Globus pallidus (tissue), 1 donor: Measurements from ENCODE around the gene RAP1GAP.
"Not testable (repeated sequence)": the region's sequence is repeated elsewhere in the genome, so short reads cannot be mapped to it uniquely, and the experiment has no call there.

Source experiments
- DNase-seq: peaks from one replicate; pipeline ENCODE4 v3.0.0-alpha.2; 2015; ENCODE audit warnings: low spot score

RAP1GAP gene

DNA sequence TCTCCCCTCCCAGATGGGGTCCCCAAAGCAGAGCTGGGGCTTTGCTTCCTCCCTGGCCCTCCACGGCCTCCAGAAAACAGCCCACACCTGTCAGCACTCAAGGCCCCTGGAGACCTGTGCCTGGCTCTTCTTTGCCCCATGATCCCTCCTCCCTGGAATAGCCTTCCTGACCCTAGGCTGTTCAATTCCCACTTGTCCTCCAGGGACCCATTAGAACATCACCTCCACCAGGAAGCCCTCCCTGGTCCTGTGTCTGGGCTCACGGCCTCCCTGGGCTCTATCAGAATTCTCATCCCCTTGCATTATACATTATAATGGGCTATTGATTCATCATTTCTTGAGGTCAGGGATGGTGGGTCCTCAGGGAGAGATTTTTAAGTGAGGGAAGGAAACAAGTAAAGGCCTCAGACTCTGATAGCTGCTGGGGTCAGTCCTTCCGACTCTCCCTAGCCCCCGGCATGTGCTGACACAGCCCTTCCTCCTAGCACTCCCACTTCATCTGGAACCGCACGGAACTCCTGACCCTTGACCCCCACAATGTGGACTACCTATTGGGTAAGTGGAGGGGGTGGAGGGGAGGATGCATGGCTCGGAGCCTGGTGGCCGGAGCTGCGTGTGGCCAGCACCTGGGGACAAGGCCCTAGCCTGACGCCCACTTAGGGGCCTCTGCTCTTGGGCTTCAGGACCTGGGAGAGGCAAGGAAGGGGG lies 99.2 kb downstream of the RAP1GAP start:
- DNase-seq, result no peak

DNA sequence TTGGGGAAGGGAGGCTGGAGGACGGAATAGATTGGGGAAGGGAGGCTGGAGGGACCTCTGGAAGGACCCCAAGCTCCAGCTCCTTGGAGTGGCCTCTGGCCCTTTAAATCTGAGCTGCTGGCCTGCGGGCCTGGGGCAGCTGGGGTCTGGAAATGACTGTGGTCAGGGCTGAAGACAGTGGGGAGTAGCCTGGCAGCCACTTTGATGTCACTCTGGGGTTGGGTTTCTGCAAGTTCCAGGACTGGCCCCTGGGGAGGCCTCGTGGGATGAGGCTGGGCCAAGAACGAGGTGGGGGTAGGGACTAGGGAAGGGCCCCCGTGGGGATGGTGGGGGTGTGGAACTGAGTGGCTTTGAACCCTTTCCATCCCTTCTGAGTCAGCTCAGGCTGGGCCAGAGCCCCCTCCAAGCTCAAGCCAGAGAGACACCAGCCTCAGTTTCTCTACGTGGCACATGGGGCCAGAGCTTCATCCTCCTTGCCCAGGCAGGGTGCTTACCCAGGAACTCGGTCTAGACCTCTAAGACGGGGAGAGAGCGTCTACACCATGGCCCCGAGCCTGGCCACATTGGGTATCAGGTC lies 100.3 kb downstream of the RAP1GAP start:
- no peak for DNase-seq

DNA sequence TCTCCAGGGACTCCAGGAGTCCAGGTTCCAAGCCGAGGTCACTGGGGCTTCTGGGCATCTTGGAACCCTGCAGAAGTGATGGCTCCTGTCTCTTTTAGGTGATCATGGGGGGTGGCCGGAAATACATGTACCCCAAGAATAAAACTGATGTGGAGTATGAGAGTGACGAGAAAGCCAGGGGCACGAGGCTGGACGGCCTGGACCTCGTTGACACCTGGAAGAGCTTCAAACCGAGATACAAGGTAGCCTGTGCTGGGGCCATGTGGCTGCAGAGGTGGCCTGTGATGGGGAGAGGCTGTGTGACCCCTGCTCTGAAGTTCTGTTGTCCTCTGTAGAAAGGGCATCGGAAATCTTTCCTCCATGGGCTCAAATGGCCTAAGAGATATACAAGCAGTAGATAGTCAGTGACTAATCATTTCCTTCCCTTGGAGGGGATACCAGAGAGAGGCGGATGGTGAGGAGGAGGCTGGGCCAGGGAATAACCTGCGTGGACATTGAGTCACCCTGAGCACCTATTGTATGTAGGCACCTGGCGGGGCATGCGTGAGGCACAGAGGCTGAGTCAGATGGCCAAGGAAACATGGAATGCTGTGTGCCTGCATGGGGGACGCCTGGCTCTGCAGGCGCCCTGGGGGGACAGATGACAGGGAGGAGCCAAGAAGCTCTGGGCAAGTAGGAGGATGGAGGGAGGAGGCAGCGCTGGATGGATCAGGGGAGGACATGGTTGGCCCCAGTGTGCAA lies 101.0 kb downstream of the RAP1GAP start:
- DNase-seq, result no peak

DNA sequence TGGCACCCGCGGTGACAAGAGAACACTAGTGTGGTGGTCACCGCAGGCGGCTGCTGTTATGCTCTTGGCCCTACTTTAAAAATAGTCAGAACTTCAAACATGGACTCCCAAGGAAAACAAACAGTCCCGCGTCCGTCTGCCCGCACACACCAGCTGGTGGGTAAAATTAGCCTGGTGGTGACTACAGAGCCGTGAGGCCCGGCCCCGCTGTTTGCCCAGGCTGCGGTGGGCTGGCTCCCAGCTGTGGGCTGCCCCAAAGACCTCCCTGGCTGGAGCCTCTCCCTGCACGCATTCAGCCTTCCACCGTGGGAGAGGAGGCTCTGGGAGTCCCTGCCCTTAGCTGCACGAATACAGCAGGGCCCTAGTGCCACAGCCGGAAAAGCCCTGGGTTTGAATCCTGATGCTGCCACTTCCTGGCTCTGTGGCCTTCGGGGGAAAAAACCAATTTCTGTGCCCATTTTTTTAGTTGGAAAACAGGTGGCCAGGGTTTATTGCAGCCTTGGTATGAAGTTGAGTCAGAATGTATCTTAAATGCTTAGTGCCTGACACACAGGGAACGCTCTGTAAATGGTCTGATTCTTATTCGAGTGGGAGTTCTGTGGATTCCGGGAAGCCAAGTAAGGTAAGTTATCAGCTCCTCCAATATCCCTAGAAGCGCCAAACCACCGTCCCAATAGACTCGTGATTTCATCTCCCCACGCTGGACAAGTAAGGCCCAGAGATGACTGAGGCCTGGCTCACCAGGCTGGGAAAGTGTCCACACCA lies 101.7 kb downstream of the RAP1GAP start:
- no peak for DNase-seq

DNA sequence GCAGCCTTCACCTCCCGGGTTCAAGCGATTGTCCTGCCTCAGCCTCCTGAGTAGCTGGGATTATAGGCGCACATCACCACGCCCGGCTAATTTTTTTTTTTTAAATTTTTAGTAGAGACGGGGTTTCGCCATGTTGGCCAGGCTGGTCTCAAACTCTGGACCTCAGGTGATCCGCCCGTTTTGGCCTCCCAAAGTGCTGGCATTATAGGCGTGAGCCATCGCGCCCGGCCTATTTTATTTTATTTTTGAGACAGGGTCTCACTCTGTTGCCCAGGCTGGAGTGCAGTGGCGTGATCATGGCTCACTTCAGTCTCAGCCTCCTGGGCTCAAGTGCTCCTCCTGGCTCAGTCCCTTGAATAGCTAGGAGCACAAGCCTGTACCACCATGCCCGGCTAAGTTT lies 102.8 kb downstream of the RAP1GAP start:
- not testable (repeated sequence) for DNase-seq

DNA sequence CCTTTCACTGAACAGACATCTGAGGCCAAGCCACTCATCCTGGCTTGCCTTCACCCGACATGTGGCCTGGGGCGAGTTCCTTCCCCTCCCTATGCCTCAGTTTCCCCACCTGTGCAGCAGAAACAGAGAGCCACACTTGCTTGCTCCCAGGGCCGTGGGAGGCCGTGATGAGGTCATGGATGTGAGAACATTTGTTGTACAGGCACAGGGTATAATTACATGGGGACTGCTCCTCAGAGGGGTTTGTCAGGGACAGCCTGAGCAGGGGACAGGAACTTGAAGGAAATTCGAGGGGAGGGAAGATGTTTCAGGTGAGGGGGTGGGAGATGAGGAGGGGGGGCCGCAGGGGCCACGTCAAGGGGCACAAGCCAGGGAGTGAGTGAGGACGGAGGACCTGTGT lies 103.9 kb downstream of the RAP1GAP start:
- no peak for DNase-seq

DNA sequence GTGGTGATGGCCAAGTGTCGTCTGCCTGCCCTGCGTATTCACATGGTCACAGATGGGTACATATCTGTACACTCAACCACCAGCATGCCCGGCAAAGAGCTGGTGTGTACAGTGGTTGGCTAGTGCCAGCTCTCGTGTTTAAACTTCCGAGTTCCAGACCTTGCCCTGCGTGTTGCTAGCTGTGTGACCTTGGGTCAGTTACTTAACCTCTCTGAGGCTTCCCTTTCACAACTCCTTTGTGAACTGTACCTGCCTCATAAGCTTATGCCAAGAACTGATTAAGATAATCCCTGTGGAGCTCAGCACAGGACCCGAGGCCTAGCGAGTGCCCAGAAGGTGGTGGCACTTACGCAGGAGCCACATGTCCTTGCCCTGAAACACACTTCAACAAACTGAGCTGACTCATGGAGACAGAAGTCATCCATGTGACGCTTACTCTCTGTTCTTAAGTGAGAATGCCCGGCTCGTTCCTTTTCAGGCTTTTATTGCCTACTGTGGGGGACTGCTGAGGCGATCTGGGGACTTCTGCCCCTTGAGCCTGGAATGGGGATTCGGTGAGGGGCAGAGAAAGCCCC lies 104.5 kb downstream of the RAP1GAP start:
- DNase-seq, result no peak

DNA sequence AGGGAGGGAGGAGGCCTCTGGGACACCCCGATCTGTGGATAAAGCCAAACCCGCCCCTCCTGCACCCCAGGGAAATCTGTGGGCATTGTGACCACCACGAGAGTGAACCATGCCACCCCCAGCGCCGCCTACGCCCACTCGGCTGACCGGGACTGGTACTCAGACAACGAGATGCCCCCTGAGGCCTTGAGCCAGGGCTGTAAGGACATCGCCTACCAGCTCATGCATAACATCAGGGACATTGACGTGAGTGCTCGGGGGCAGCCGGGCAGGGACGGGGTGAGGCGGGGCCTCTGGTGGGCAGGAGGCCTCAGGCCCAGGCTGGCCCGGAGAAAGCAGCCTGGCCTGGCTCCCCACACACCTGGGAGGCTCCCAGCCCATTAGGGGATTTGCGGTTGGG lies 105.2 kb downstream of the RAP1GAP start:
- no peak for DNase-seq

DNA sequence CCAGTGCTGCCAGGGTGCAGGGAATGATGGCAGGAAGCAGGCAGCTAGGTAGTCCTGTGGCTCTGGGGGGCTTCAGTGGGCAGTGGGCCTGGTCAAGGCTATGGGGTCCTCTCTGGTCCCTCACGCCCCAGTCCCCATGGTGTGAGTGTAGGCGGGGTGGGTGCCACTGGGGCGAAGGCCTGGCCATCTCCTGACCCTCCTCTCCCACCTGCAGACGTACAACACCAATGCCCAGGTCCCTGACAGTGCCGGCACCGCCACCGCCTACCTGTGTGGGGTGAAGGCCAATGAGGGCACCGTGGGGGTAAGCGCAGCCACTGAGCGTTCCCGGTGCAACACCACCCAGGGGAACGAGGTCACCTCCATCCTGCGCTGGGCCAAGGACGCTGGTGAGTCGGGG lies 106.3 kb downstream of the RAP1GAP start:
- DNase-seq, result no peak

DNA sequence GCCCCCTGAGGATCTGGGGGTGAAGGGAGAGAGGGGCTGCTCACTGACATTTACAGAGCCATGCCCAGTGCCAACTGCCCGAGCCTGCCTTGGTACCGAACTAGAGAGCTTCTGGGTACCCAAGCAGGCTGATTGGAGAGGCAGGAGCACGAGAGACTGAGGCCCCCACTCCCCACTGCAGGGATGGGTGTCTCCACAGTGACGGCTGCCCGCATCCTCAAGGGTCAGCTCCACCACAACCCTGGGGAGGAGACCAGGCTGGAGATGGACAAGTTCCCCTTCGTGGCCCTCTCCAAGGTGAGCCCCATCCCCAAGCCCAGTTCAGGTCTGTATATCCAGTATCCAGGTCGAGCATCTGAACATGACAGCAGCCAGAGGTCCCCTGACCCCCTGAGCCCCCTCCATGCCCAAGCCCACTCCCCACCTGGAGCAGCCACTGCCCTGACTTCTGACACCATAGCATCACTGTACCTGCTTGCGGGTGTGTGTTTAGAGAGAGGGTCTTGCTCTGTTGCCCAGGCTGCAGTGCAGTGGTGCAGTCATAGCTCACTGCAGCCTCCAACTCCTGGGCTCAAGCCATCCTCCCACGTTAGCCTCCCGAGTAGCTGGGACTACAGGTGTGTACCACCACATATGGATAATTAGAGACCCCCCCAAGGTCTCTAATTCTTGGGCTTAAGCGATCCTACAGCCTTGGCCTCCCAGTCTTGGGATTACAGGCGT lies 108.1 kb downstream of the RAP1GAP start:
- no peak for DNase-seq

DNA sequence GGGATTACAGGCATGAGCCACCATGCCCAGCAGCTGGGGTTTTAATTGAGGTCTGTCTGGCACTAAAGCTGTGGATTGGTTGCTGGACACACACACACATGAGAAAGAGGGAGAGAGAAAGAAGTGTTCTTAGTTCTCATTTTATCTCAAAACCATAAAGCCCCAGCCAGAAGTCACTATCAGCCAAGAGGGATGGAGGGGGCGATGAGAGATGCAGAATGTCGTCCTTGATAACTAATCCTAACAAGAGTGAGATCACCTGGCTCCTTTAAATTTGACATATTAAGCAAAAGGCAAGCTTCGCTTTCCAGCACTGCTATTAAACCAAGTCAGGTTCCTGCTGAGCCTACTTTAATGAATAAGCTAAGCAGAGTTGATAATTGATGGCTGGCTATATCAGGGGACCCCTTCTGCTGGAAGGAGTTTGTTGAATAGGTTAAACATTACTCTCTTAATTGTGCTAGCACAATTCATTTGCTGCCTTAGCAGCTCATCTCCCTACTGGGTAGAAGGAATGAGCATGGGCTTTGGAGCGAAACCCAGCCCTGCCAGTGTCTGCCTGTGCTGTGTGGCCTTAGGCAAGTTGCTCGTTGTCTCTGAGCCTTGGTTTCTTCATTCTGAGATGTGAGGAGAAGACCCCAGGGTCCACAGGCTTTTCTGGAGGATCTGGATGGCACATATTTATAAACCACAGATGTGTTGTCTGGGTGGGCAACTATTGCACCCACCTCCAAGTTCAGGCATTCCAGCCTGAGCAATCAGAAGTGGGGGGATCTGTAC lies 109.2 kb downstream of the RAP1GAP start:
- no peak for DNase-seq

DNA sequence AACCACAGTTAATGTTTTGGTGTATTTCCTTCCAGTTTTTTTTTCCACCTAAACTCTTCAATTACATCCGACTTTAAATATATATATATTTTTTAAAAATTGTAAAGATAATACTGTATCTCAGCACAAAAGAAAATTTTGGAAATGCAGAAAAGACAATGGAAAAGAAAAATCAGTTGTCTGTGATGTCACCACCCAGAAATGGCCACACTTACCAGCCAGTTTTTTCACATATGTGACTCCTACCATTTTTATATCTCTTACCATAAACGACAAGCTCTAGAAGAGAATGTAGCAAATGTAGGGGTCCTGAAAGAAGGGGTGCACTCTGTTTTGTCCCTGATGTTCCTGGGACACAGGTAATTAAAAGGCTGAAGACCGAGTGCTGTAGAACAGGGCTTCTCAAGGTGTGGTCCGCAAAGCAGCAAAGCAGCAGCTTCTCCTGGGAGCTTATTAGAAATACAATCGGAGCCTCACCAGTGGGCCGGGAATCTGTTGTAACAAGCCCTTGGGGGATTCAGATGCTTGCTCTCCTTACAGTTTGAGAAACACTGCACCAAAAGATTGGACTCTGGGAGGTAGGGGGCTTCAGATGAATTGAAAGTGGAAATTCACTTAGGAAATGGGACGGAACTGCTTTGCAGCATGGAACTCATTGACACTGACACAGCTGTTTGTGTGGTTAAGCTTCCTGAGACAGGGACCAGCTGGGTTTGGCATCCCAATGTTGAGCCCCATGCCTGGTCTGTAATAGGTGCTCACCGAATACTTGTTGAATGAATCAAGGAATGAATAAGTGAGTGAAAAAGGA lies 115.8 kb downstream of the RAP1GAP start:
- no peak for DNase-seq

DNA sequence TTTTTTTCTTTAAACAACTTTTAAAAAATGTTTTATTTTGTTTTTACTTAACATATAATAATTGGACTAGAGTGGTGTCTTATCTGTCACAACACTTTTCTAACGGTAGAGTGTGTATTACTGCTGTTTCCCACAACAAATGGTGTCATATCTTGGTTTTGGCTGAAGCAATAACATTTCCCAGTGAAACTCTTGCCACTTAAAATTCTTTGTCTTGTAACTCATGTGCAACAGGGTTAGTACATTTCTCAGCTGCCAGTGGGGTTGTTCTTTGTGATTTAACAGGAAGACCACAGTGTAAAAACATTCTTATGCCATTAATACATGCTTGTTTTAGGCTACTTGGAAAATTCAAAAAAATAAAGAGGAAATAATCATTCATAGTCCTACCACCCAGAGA lies 116.4 kb downstream of the RAP1GAP start:
- DNase-seq, result no peak

DNA sequence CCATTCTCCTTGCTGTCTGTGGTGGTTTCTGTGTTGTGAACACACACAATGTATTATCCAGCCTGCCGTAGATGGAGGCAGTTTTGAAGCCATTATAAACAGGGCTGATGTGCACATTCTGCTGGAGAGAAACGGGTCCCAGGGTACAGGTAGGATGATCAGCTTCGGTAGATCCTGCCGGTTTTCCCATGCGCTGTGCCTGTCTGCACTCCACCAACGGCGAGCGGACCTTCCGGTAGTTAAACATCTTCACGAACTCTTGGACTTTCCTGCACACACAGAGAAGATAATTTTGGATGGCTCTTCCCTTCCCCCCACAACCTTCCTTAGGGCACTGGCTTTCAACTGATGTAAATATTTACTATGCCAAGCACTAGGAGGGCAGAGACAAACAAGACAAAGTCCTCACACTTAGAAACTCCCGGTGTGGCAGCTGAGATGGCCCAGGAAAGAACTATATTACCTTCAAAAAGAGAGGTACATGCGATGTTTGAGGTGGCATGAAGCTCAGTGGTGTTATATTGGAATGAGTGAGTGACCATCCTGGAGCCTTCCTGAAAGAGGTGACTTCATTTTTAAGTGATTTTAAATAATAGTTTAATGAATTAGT lies 118.2 kb downstream of the RAP1GAP start:
- DNase-seq, result no peak

DNA sequence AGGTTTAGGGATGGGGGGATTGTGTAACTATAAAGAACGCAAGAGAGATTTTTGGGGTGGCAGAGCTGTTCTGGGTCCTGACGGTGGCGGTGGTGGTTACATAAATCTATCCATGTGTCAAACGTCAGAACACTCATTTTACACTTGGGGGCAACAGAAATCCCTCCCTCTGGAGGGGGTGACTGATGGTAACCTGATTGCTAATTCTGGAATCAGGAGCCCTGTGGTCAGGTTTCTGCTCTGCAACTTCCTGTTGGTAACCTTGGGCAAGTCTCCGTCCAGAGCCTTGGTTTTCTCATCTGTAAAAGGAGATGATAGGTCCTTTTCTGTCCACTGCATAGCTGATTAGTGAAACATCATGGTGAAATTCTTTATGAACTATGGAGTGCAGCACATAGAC lies 119.1 kb downstream of the RAP1GAP start:
- no peak for DNase-seq

DNA sequence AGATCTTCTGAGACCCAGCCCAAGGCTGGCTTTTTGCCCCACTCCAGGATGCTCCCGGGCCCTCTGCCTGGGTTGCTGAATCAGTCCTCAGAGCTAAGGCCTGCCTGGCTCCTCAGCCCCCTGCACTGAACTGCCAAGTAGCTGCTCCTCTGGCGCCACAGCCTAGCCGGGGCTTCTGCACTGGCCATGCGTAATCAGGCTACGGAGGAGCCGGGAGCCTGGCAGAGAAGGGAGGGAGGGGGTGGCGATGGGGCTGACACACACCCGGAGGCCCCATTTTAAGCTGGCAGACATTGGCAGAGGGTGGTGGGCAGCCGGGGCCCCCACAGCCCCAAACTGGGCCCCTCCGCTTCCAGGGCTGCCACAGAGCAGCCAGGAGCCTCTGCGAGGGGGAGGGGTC lies 121.3 kb downstream of the RAP1GAP start:
- peak; percentile 57 for DNase-seq
